Measurements from ENCODE around the gene RUNX2. TPM values are rescaled to one million over a fixed set of nuclear protein-coding genes. Genes with fewer than 3 reads are reported as not detected.

Gene RUNX2
- total and polyA plus RNA-seq, 12 donors = 0.20 to 3.0 (median 1.6) TPM

GRCh38 chr6:45657226-45657625 is 329.1 kb downstream of the RUNX2 start:
- intact Hi-C loops (cut with DNase I) = no loop called here
- no peak for TF ChIP-seq CTCF (IDR thresholded peaks at IDR 0.05)
- H3K36me3 ChIP-seq = no peaks in the 10 kb centered on the region
- no peak for ATAC-seq
- H3K4me1 ChIP-seq = no peaks in the 10 kb centered on the region
- peaks cover 0 to 5% (median 0%) of the 10 kb centered on the region in 11 donors for H3K9me3 ChIP-seq
- DNase-seq = no peak
- no peak overlapping the region for H3K4me3 ChIP-seq
- H3K27ac ChIP-seq = no peak overlapping the region
- H3K27me3 ChIP-seq = peaks cover 0 to 14% (median 8%) of the 10 kb centered on the region in 7 donors

- Histone ChIP-seq H3K27me3 (peaks cover 4 to 25% (median 20%) of the 10 kb centered on the region in 7 donors), H3K9me3 (peaks cover 0 to 5% (median 0%) of the 10 kb centered on the region in 11 donors), H3K36me3 (no peaks in the 10 kb centered on the region), H3K4me1 (peaks cover 0 to 4% (median 0%) of the 10 kb centered on the region in 9 donors), H3K4me3 (no peak overlapping the region), H3K27ac (no peak overlapping the region)
- 93 to 96% methylated on average over 1 of the region's 1 CpG for WGBS, 2 donors
- ATAC-seq = no peak
- DNase-seq = no peak
- TF ChIP-seq CTCF (IDR thresholded peaks at IDR 0.05) = no peak
- intact Hi-C loops (cut with DNase I) = no loop called here
Measured at GRCh38 chr6:45658400-45658799, 330.3 kb downstream of the RUNX2 start.

- Histone ChIP-seq H3K4me3 (no peak overlapping the region), H3K36me3 (no peaks in the 10 kb centered on the region), H3K9me3 (peaks cover 0 to 5% (median 0%) of the 10 kb centered on the region in 11 donors), H3K4me1 (peaks cover 0 to 10% (median under 1%) of the 10 kb centered on the region in 9 donors), H3K27me3 (peaks cover 5 to 31% (median 25%) of the 10 kb centered on the region in 7 donors), H3K27ac (no peak overlapping the region)
- intact Hi-C loops (cut with DNase I) = no loop called here
- ATAC-seq = no peak
- no peak for TF ChIP-seq CTCF (IDR thresholded peaks at IDR 0.05)
- no peak for DNase-seq
- WGBS, 2 donors = 71 to 72% methylated on average over 5 of the region's 5 CpGs
Measured at GRCh38 chr6:45658958-45659357, 330.8 kb downstream of the RUNX2 start.

DNA sequence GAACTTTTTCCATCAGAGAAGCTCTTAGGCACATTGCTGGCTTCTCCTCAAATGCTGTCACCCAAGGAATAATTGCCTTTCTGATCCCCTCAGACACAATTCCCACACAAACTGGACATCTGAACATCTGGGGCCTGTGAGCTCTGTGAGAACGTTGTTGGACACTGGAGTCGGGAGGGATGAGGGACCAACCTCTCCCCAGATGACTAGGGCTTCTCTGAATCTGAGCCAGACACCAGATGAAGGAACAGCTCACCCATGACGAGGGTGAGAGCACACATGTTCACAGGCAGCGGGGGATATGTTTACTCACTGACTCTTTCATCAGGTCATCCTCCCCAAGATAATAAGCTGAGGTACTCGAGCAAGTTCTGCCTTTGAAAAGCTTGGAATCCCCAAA is 333.5 kb downstream of the RUNX2 start:
- 80 to 82% methylated on average over 5 of the region's 5 CpGs for WGBS, 2 donors
- peaks cover 0 to 5% (median 0%) of the 10 kb centered on the region in 11 donors for H3K9me3 ChIP-seq
- no peak for DNase-seq
- ATAC-seq = no peak
- intact Hi-C loops (cut with DNase I) = no loop called here
- no peak overlapping the region for H3K4me3 ChIP-seq
- no peak overlapping the region for H3K27ac ChIP-seq
- H3K36me3 ChIP-seq = no peaks in the 10 kb centered on the region
- peaks cover 0 to 14% (median 3%) of the 10 kb centered on the region in 9 donors for H3K4me1 ChIP-seq
- TF ChIP-seq CTCF (IDR thresholded peaks at IDR 0.05) = no peak
- H3K27me3 ChIP-seq = peaks cover 5 to 53% (median 45%) of the 10 kb centered on the region in 7 donors
